HL-60 (cell line): ENCODE results near the gene SNRPD3.

Experiments used
- CTCF ChIP-seq: IDR thresholded peaks from one replicate; pipeline ENCODE4 v1.5.1; 2011; ENCODE audit warnings: low read length, control low read depth, inconsistent platforms; ENCODE audit not compliant: insufficient read depth
- POLR2AphosphoS5 ChIP-seq: IDR thresholded peaks from 2 replicates; pipeline ENCODE4 v1.6.1; 2012; ENCODE audit warnings: low read depth
- REST ChIP-seq: IDR thresholded peaks from 2 replicates; pipeline ENCODE4 v1.6.1; 2012; ENCODE audit warnings: low read depth; ENCODE audit not compliant: insufficient replicate concordance
- SPI1 ChIP-seq: IDR thresholded peaks from 2 replicates; pipeline ENCODE4 v1.6.1; 2012; ENCODE audit warnings: low read depth, mild to moderate bottlenecking, borderline replicate concordance

- TF ChIP-seq CTCF (no peak), REST (no peak), SPI1 (no peak), POLR2AphosphoS5 (no peak)
Observed at GRCh38 chr22:24543185-24543601, 12.6 kb upstream of the SNRPD3 start.
